GM21786 (cell line): ENCODE data around the gene ARL6IP6.
A peak's percentile ranks its signal among the peaks of the same experiment; 100 is the strongest.
"Not testable (repeated sequence)": the region's sequence is repeated elsewhere in the genome, so short reads cannot be mapped to it uniquely, and the experiment has no call there.

Experiments used
- ATAC-seq: cut with Tn5 transposase; IDR thresholded peaks from one replicate; pipeline ENCODE4 v1.9.1; 2021; ENCODE audit not compliant: unreplicated experiment

ARL6IP6 gene

GRCh38 chr2:152720794-152721193 is 2.4 kb downstream of the ARL6IP6 start:
- no peak for ATAC-seq

GRCh38 chr2:152722639-152723038 is 4.2 kb downstream of the ARL6IP6 start:
- ATAC-seq, result not testable (repeated sequence)

GRCh38 chr2:152723918-152724317 is 5.5 kb downstream of the ARL6IP6 start:
- ATAC-seq, result no peak

GRCh38 chr2:152729844-152730243 is 11.4 kb downstream of the ARL6IP6 start:
- peak; percentile 40 for ATAC-seq

GRCh38 chr2:152730591-152731333 is 12.3 kb downstream of the ARL6IP6 start:
- peak; percentile 82 for ATAC-seq

- ATAC-seq, result not testable (repeated sequence)
Observed at GRCh38 chr2:152737509-152737908, 19.1 kb downstream of the ARL6IP6 start.

- ATAC-seq, result no peak
Observed at GRCh38 chr2:152738438-152738837, 20.0 kb downstream of the ARL6IP6 start.

GRCh38 chr2:152739705-152740104 is 21.3 kb downstream of the ARL6IP6 start:
- not testable (repeated sequence) for ATAC-seq

- ATAC-seq, result peak; percentile 80
Observed at GRCh38 chr2:152740743-152741328, 22.4 kb downstream of the ARL6IP6 start.

- peak; percentile 62 for ATAC-seq
Observed at GRCh38 chr2:152743002-152743401, 24.6 kb downstream of the ARL6IP6 start.

- not testable (repeated sequence) for ATAC-seq
Observed at GRCh38 chr2:152747751-152748150, 29.3 kb downstream of the ARL6IP6 start.

GRCh38 chr2:152755029-152755428 is 36.6 kb downstream of the ARL6IP6 start:
- no peak for ATAC-seq

- ATAC-seq, result no peak
Observed at GRCh38 chr2:152759290-152760072, 41.1 kb downstream of the ARL6IP6 start.

- no peak for ATAC-seq
Observed at GRCh38 chr2:152761214-152761613, 42.8 kb downstream of the ARL6IP6 start.

GRCh38 chr2:152762202-152762601 is 43.8 kb downstream of the ARL6IP6 start:
- ATAC-seq, result no peak

- ATAC-seq, result not testable (repeated sequence)
Observed at GRCh38 chr2:152763208-152763607, 44.8 kb downstream of the ARL6IP6 start.

- ATAC-seq, result no peak
Observed at GRCh38 chr2:152763651-152764050, 45.2 kb downstream of the ARL6IP6 start.

GRCh38 chr2:152766928-152767327 is 48.5 kb downstream of the ARL6IP6 start:
- ATAC-seq, result no peak

- no peak for ATAC-seq
Observed at GRCh38 chr2:152781175-152781574, 62.8 kb downstream of the ARL6IP6 start.

- ATAC-seq, result no peak
Observed at GRCh38 chr2:152782171-152782570, 63.8 kb downstream of the ARL6IP6 start.

- no peak for ATAC-seq
Observed at GRCh38 chr2:152790883-152791282, 72.5 kb downstream of the ARL6IP6 start.

GRCh38 chr2:152791979-152792378 is 73.6 kb downstream of the ARL6IP6 start:
- no peak for ATAC-seq
